KBM-7 (cell line): ENCODE data around the gene ZCCHC7.
A peak's percentile ranks its signal among the peaks of the same experiment; 100 is the strongest.

Experiments
- DNase-seq: peaks from one replicate; pipeline ENCODE4 v3.0.0-alpha.2; 2015
- in situ Hi-C: fragments of 300-500 bp; cut with MboI; formaldehyde crosslinking; loops from 2 replicates; pipeline ENCODE4 v1.14.3; 2020; ENCODE audit warnings: low sequenced_read_pairs, low pct_unique_long_range_greater_than_20kb, mixed read lengths

The ZCCHC7 gene

DNA sequence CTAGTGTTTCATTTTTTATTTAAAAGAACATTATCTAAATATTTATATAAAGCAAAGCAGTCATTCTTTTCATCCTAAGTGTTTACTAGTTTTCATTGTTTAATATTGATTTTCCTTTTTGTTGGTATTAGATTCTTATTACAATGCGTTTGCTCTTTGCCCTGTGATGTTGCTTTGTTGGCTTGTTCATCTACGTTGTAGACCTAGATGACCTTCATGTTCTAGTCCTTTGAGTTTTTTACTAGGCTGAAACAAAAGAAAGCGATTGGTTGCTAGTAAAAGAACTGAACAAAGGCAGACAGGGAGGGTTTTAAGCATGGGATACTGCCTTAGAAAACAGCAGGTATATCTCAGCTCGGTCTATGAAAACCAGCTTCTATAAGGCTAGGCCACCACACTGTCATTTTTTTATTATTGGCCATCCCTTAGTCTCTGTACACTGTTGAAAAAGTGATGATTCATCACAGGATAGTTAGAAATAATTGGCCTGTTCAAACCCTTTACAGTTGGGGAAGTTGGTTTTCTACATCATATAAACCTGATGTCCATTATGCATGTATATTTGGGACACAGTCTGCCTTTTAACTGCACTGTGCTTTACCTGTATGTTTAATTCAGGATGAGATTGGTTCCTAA lies 119.0 kb downstream of the ZCCHC7 start:
- DNase-seq = peak; percentile 28
- in situ Hi-C loops = no loop called here

GRCh38 chr9:37239921-37240320 lies 119.5 kb downstream of the ZCCHC7 start:
- in situ Hi-C loops = no loop called here
- DNase-seq = no peak

DNA sequence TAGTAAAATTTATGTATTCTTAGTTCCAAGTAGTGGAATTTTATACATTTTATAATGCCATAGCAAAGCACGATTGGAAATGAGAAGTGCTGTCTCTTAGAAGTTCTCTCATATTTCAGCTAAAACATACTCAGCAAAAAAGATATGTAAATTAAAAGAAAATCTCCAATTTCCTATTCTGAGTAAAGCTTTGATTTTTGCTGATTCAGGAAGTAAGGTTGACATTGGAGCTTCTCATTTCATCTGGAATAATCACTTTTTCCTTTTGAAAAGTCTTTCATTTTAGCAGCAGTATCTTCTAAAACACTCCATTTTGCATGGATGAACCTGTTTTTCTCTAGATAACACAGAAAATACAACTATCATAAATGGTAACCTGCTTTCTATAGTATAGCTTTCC lies 121.0 kb downstream of the ZCCHC7 start:
- in situ Hi-C loops = no loop called here
- DNase-seq = no peak

DNA sequence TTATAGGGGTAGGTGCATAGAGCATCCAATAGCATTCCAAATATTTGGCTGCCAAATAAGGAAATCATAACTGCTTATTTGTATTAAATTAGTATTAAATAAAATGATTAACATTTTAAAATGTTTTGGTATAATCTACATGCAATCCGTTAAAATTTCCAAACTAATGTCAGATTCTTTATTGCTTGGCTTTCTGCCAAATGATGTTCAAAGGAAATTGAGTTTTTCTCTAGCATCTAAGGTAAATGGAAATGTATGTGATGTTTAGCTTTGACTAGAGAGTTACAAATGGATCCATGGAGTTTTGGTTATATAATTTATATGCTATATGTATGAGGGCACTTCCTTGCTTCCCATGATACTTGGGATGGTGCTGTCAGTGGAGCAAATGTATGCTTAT lies 121.7 kb downstream of the ZCCHC7 start:
- DNase-seq = no peak
- in situ Hi-C loops = no loop called here

GRCh38 chr9:37243588-37244345 lies 123.4 kb downstream of the ZCCHC7 start:
- DNase-seq = no peak
- in situ Hi-C loops = no loop called here

DNA sequence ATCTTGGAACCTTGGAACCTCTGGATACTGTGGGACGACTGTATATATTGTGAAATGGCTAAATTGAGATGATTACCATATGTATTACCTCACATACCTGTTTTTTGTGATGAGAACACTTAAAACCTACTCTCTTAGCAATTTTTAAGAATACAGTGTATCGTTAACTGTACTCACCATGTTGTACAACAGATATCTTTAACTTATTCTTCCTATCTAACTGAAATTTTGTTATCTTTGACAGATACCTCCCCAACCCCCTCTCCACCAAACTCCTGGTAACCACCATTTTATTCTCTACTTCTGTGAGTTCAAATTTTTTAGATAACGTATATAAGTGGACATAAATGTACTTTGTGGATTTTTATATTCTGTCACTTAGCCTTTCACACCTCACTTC lies 126.5 kb downstream of the ZCCHC7 start:
- in situ Hi-C loops = no loop called here
- DNase-seq = no peak

DNA sequence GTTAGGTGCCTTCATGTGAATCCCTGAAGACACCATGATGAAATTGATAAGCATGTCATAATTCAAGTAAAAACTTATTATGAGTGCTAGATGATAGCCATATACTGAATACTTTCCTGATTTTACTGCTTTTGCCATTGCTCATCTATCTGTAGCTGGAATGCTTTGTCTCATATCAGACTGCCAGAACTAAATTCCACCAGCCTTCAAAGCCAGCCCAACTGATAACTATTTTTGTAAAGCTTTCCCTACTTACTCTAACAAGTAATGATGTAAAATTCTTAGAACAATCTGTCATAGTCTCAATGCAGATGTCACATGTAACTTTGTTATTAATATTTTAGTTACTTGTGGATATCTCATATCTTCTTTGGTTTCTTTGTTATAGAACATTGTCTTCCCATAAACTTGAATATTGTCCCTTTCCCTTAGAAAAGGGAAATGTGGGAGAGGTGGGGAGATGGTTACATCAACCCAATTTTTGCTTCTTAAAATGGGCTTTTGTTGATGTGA lies 128.3 kb downstream of the ZCCHC7 start:
- in situ Hi-C loops = no loop called here
- no peak for DNase-seq

GRCh38 chr9:37251452-37251851 lies 131.1 kb downstream of the ZCCHC7 start:
- no peak for DNase-seq
- in situ Hi-C loops = no loop called here

- DNase-seq = no peak
- in situ Hi-C loops = no loop called here
Measured at GRCh38 chr9:37253377-37253937, 133.1 kb downstream of the ZCCHC7 start.

- in situ Hi-C loops = no loop called here
- DNase-seq = no peak
Measured at GRCh38 chr9:37255187-37255586, 134.8 kb downstream of the ZCCHC7 start.

DNA sequence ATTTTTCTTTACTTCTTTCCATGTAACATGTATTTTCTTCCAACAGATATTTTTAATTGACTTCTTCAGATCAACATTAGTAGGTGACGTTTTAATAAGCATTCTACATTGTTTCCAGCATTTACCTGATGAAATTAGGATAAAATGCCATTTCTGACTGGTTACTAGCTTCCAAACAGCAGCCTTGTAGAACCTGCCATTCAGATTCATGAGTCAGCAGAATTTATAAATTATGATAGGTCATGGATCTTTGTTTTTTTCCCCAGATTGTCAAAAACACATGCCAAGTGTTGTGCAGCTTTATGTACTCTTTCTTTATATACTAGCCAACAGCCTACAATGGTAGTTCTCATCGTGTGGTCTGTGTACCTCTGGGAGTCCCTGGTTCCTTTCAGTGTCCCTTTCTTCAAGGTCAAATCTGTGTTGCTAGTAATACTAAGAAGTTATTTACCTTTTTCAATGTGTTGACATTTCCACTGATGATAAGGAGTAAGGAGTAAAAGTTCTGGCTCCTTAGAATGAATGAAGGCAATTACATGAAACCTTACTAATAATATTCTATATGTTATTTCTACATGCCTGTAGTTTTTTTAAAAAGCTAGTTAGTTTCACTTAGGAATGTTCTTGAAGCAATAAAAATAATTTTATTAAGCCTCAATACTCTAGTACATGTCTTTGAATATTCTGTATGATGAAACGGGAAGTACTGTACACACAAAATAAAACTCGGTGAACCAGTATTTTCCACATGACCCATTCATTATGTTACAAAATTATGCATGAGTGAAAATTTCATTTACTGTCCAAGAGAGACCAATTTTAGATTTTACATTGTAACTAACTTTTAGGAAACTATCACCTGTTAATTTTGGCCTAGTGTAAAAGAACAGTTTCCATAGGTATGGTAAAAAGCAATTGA lies 135.8 kb downstream of the ZCCHC7 start:
- in situ Hi-C loops = no loop called here
- no peak for DNase-seq

- DNase-seq = no peak
- in situ Hi-C loops = no loop called here
Measured at GRCh38 chr9:37259951-37260350, 139.6 kb downstream of the ZCCHC7 start.

- in situ Hi-C loops = no loop called here
- peak; percentile 19 for DNase-seq
Measured at GRCh38 chr9:37262410-37262809, 142.0 kb downstream of the ZCCHC7 start.

GRCh38 chr9:37264539-37264938 lies 144.2 kb downstream of the ZCCHC7 start:
- in situ Hi-C loops = no loop called here
- no peak for DNase-seq

- in situ Hi-C loops = no loop called here
- no peak for DNase-seq
Measured at GRCh38 chr9:37266630-37267029, 146.3 kb downstream of the ZCCHC7 start.

- in situ Hi-C loops = no loop called here
- DNase-seq = no peak
Measured at GRCh38 chr9:37269221-37269620, 148.8 kb downstream of the ZCCHC7 start.

DNA sequence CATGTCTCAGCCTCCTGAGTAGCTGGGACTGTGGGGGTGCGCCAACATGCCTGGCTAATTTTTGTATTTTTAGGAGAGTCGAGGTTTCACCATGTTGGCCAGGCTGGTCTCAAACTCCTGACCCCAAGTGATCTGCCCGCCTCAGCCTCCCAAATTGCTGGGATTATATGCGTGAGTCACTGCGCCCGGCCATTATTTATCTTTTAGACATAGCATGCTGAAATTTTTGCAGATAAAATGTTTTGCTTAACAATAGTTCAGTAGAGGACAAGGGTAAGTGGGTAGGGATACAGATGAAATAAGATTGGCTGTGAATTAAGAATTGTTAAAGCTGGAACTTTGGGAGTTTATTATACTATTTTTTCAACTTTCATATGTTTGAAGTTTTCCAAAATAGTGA lies 151.3 kb downstream of the ZCCHC7 start:
- in situ Hi-C loops = no loop called here
- DNase-seq = no peak

DNA sequence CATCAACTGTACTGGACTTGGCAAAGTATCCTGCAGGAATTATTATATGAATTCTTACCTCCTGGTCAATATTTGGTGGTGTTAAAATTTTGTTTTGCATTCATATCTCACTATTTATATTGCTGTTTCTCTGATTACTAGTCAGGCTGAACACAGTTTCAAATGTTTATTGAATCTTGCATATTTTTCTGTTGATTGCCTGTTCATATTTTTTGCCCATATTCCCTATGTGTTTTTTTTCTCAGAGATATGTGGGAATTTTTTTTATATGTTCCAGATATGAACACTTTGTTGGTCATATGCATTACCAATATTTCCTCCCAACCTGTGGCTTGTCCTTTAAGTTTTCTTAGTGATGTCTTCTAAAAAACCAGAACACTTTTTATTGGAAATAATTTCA lies 153.2 kb downstream of the ZCCHC7 start:
- in situ Hi-C loops = no loop called here

DNA sequence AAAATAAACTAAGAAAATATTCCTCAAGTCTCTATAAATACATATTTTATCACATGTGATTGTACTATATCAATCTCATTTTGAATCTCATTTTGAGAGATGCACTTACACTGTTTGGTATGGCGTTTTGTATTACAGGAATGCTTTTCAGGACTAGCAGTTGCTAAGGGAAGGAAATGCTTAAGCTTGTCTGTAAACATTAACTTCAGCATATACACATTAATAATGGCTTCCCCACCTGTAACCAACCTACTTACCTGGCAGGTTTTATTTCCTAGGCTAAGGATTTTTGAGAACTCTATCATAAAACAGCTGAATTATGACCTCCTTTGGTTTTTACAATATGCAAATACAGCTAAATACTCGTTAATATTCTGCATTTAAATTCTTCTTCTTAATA lies 161.2 kb downstream of the ZCCHC7 start:
- in situ Hi-C loops = no loop called here
- no peak for DNase-seq

More for the DNA sequence above, 153.2 kb downstream of the ZCCHC7 start:
- no peak for DNase-seq
